ENCODE data around the gene SLC38A3.

DNA sequence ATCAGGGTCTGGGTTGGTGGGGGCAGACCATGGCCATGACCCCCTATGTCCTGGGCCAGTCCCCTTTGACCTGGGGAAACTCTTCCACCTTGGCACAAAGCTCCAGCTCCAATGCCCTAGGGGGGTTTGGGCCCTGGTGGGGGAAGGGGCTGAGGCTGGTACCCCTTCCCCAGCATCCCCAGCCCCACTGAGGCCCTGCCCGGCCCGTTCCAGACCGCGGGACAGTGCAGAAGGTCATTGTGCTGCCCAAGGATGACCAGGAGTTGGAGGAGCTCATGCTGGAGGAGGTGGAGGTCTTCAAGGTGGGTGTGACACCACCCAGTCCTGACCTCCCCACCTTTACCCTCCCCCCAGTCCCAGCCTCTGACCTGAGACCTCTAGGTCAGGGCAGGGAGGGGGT is 19.8 kb upstream of the SLC38A3 start:
- TF ChIP-seq EZH2 (IDR thresholded peaks at IDR 0.05; ENCODE audit: low read depth, unreplicated experiment) (no peak), JUNB (IDR thresholded peaks at IDR 0.05; ENCODE audit: unreplicated experiment) (no peak), POLR2AphosphoS5 (IDR thresholded peaks at IDR 0.05; ENCODE audit: low read depth) (0 out of 2 replicates have a peak, but pooled peaks have one; percentile 1), EZH2phosphoT487 (IDR thresholded peaks at IDR 0.05; ENCODE audit: unreplicated experiment) (no peak)
- TF ChIP-seq, protein P1, sequence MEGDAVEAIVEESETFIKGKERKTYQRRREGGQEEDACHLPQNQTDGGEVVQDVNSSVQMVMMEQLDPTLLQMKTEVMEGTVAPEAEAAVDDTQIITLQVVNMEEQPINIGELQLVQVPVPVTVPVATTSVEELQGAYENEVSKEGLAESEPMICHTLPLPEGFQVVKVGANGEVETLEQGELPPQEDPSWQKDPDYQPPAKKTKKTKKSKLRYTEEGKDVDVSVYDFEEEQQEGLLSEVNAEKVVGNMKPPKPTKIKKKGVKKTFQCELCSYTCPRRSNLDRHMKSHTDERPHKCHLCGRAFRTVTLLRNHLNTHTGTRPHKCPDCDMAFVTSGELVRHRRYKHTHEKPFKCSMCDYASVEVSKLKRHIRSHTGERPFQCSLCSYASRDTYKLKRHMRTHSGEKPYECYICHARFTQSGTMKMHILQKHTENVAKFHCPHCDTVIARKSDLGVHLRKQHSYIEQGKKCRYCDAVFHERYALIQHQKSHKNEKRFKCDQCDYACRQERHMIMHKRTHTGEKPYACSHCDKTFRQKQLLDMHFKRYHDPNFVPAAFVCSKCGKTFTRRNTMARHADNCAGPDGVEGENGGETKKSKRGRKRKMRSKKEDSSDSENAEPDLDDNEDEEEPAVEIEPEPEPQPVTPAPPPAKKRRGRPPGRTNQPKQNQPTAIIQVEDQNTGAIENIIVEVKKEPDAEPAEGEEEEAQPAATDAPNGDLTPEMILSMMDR (conservative IDR thresholded peaks at IDR 0.05; ENCODE audit: low read depth in 2 of 2), result no peak
- TF ChIP-seq, protein P2, sequence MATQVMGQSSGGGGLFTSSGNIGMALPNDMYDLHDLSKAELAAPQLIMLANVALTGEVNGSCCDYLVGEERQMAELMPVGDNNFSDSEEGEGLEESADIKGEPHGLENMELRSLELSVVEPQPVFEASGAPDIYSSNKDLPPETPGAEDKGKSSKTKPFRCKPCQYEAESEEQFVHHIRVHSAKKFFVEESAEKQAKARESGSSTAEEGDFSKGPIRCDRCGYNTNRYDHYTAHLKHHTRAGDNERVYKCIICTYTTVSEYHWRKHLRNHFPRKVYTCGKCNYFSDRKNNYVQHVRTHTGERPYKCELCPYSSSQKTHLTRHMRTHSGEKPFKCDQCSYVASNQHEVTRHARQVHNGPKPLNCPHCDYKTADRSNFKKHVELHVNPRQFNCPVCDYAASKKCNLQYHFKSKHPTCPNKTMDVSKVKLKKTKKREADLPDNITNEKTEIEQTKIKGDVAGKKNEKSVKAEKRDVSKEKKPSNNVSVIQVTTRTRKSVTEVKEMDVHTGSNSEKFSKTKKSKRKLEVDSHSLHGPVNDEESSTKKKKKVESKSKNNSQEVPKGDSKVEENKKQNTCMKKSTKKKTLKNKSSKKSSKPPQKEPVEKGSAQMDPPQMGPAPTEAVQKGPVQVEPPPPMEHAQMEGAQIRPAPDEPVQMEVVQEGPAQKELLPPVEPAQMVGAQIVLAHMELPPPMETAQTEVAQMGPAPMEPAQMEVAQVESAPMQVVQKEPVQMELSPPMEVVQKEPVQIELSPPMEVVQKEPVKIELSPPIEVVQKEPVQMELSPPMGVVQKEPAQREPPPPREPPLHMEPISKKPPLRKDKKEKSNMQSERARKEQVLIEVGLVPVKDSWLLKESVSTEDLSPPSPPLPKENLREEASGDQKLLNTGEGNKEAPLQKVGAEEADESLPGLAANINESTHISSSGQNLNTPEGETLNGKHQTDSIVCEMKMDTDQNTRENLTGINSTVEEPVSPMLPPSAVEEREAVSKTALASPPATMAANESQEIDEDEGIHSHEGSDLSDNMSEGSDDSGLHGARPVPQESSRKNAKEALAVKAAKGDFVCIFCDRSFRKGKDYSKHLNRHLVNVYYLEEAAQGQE (IDR thresholded peaks at IDR 0.05; ENCODE audit: unreplicated experiment), result no peak

All from GM23338 (cell line).